Activated CD4-positive, alpha-beta T cell treated with anti-CD3 and anti-CD28 coated beads, Interleukin-2, amount 50 U/mL, for 4 hours (primary cell): ENCODE results near the gene TDRD7.

Source experiments
- DNase-seq, 2 experiments: peaks; one replicate each; pipeline ENCODE4 v3.0.0-alpha.2; 2020

TDRD7 gene

GRCh38 chr9:97534185-97534584 is 122.3 kb downstream of the TDRD7 start:
- DNase-seq, result no peak

- no peak for DNase-seq
Measured at GRCh38 chr9:97534961-97535594, 123.2 kb downstream of the TDRD7 start.

DNA sequence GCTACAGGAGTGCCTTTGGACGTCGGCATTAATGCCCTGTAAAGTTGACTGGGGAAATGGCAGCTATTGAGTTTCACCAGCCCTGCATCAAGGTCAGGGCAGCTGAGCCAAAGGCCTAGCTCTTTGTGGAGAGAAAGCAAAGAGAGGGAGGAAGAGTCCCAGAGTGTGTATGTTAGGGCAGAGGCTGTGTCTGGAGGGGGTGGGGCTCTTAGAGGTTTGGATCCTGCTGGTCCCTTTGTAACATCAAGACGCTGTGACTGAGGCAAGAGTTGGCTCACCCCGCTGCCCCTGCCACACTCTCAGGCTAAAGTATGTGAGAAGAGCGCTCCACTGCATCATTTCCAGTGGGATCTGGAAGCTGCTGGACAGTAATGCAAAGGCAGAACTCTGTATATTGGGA is 123.9 kb downstream of the TDRD7 start:
- no peak for DNase-seq

GRCh38 chr9:97536480-97536879 is 124.6 kb downstream of the TDRD7 start:
- DNase-seq, result no peak

- no peak for DNase-seq
Measured at GRCh38 chr9:97543561-97543960, 131.7 kb downstream of the TDRD7 start.

- no peak for DNase-seq
Measured at GRCh38 chr9:97545486-97545885, 133.6 kb downstream of the TDRD7 start.
